AG04450 (cell line): Measurements from ENCODE around the gene RAD51AP2. TPM values are rescaled to one million over a fixed set of nuclear protein-coding genes. Genes with fewer than 3 reads are reported as not detected.

Experiments used
- CTCF ChIA-PET: fragments of 300-600, 350-600 bp; formaldehyde crosslinking; extraction: SDS; loops from one replicate; lab custom pipeline; 2022; ENCODE audit warnings: antibody characterized with exemption, inconsistent platforms; lab: Charles Lee
- POLR2A ChIA-PET: fragments of 350-600 bp; formaldehyde crosslinking; extraction: SDS; loops from one replicate; lab custom pipeline; 2021; ENCODE audit warnings: antibody characterized with exemption, inconsistent platforms; lab: Yijun Ruan, JAX
- DNase-seq: peaks from one replicate; pipeline ENCODE4 v3.0.0-alpha.2; 2011; ENCODE audit warnings: low read depth, low spot score
- H3K27ac ChIP-seq: one replicate; pipeline ENCODE4 v1.5.1; 2012; ENCODE audit warnings: low read depth, low read length, control low read depth
- H3K27me3 ChIP-seq: one replicate; pipeline ENCODE4 v1.6.0; 2012; ENCODE audit warnings: low read length; ENCODE audit not compliant: control insufficient read depth, insufficient read depth
- H3K4me3 ChIP-seq: 2 replicates; pipeline ENCODE4 v1.5.1; 2011; ENCODE audit warnings: mild to moderate bottlenecking, low read depth, low read length, control low read depth
- H3K9me3 ChIP-seq: 2 replicates; pipeline ENCODE4 v1.5.1; 2012; ENCODE audit warnings: low read length; ENCODE audit not compliant: control insufficient read depth, insufficient read depth
- CTCF ChIP-seq: IDR thresholded peaks from 2 replicates; pipeline ENCODE4 v1.5.1; 2011; ENCODE audit warnings: low read depth, low read length, control low read depth, inconsistent platforms
- polyA plus RNA-seq: library from polyadenylated mRNA; depleted of rRNA; stranded (reverse); fragments of >200 nt; gene quantifications from 2 replicates; pipeline ENCODE4 v1.2.3, GENCODE V29; 2011; rRNA removed

The RAD51AP2 gene
- polyA plus RNA-seq, 1 experiment: not detected

DNA sequence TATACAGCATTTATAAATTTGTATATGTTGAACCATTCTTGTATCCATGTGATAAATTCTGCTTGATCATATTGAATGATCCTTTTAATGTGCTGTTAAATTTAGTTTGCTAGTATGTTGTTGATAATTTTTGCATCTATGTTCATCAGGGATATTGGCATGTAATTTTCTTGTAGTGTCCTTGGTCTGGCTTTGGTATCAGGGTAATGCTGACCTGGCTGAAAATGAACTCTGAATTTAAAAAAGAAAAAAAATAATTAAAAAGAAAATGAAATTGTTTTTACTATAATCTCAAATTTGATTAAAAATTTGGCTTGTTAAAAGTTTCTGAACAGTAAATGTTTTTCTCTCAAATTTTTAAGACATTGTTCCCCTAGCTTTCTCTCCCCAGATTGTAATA lies 46.3 kb downstream of the RAD51AP2 start:
- Histone ChIP-seq H3K27me3 (no peaks in the 10 kb centered on the region), H3K9me3 (no peaks in the 10 kb centered on the region), H3K27ac (no peak overlapping the region), H3K4me3 (no peak overlapping the region)
- DNase-seq: no peak
- ChIA-PET CTCF (interaction anchor here (1.3 to 5.1 kb wide), 2 partner anchors 198 to 202 kb away, joined by 7 to 123 read pairs; no protein-coding TSS in a partner anchor), POLR2A (no interaction called here)
- TF ChIP-seq CTCF: no peak

GRCh38 chr2:17470855-17471641 lies 47.2 kb downstream of the RAD51AP2 start:
- Histone ChIP-seq H3K9me3 (no peaks in the 10 kb centered on the region), H3K4me3 (no peak overlapping the region), H3K27ac (peak overlapping the region; percentile 58), H3K27me3 (no peaks in the 10 kb centered on the region)
- peak; percentile 60 for TF ChIP-seq CTCF
- peak; percentile 30 for DNase-seq
- CTCF ChIA-PET: interaction anchor here (0.6 to 5.1 kb wide), 24 partner anchors 9 to 907 kb away, joined by 3 to 123 read pairs (median 5); partner anchors contain the start of gene RAD51AP2
- POLR2A ChIA-PET: no interaction called here

DNA sequence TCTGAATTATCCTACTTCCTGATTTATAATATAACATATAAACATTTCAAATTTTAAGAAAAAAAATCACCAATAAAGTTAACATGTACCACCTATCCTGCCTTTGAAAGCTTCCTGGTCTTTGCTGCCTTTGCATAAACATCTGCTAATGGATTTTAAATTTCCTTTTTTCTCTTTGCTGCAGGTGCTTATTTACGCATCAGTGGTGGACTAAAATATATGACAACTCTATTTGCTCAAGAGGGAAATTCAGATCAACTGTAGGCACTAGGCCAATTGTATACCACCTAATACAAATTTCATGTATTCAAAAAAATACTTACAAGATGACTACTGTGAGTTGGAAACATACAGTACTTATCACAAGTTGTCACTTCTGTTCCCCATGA lies 57.2 kb downstream of the RAD51AP2 start:
- Histone ChIP-seq H3K27me3 (no peaks in the 10 kb centered on the region), H3K9me3 (no peaks in the 10 kb centered on the region), H3K27ac (no peak overlapping the region), H3K4me3 (no peak overlapping the region)
- ChIA-PET POLR2A (no interaction called here), CTCF (no interaction called here)
- DNase-seq: no peak
- no peak for TF ChIP-seq CTCF

Other genes starting within 250 kb of the RAD51AP2 start
- 0.77 and 0.86 TPM in 2 replicates for gene VSNL1, start 22.3 kb upstream of the RAD51AP2 start, polyA plus RNA-seq
- gene SMC6, start 235.4 kb upstream of the RAD51AP2 start, polyA plus RNA-seq: 10.2 and 18.3 TPM in 2 replicates
- 4.0 and 7.5 TPM in 2 replicates for gene GEN1, start 235.7 kb upstream of the RAD51AP2 start, polyA plus RNA-seq